ENCODE measurements around the gene TTC28.

Gene TTC28

GRCh38 chr22:28091486-28091885 is 588.2 kb downstream of the TTC28 start:
- POLR2A ChIA-PET: no interaction called here
- Histone ChIP-seq H3K27ac (ENCODE audit: extremely low read depth, low read depth, low read length) (no peak overlapping the region), H3K4me3 (ENCODE audit: low read depth, low read length) (no peak overlapping the region), H3K4me1 (ENCODE audit: control insufficient read depth, insufficient read depth, low read length) (no peaks in the 10 kb centered on the region), H3K36me3 (ENCODE audit: control insufficient read depth in 2 of 2, insufficient read depth in 1 of 2, low read length in 2 of 2) (peaks cover 0 to 17% of the 10 kb centered on the region in 2 experiments; a peak in 1 of 3 replicates), H3K9me3 (ENCODE audit: control insufficient read depth, insufficient read depth, low read depth, low read length) (no peaks in the 10 kb centered on the region)
- CTCF ChIA-PET: interaction anchor here (0.6 kb wide), 1 partner anchor 71 kb away, joined by 3 read pairs; no protein-coding TSS in a partner anchor
- TF ChIP-seq PRDM2 (tag by site-specific recombination; IDR thresholded peaks at IDR 0.05; ENCODE audit: borderline replicate concordance): no peak
- no peak for TF ChIP-seq HOXA7 (CRISPR knock-in tag; IDR thresholded peaks at IDR 0.05; ENCODE audit: borderline replicate concordance)
- TF ChIP-seq ZNF398 (tag by site-specific recombination; IDR thresholded peaks at IDR 0.05): no peak
- TF ChIP-seq, protein P1, sequence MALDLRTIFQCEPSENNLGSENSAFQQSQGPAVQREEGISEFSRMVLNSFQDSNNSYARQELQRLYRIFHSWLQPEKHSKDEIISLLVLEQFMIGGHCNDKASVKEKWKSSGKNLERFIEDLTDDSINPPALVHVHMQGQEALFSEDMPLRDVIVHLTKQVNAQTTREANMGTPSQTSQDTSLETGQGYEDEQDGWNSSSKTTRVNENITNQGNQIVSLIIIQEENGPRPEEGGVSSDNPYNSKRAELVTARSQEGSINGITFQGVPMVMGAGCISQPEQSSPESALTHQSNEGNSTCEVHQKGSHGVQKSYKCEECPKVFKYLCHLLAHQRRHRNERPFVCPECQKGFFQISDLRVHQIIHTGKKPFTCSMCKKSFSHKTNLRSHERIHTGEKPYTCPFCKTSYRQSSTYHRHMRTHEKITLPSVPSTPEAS (tag by site-specific recombination; IDR thresholded peaks at IDR 0.05): no peak
- TF ChIP-seq, protein P2, sequence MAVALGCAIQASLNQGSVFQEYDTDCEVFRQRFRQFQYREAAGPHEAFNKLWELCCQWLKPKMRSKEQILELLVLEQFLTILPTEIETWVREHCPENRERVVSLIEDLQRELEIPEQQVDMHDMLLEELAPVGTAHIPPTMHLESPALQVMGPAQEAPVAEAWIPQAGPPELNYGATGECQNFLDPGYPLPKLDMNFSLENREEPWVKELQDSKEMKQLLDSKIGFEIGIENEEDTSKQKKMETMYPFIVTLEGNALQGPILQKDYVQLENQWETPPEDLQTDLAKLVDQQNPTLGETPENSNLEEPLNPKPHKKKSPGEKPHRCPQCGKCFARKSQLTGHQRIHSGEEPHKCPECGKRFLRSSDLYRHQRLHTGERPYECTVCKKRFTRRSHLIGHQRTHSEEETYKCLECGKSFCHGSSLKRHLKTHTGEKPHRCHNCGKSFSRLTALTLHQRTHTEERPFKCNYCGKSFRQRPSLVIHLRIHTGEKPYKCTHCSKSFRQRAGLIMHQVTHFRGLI (tag by site-specific recombination; IDR thresholded peaks at IDR 0.05): no peak
- TF ChIP-seq ZNF560 (tag by site-specific recombination; IDR thresholded peaks at IDR 0.05; ENCODE audit: borderline replicate concordance): no peak
- no peak for TF ChIP-seq ZNF544 (tag by site-specific recombination; IDR thresholded peaks at IDR 0.05)
- TF ChIP-seq ZNF211 (tag by site-specific recombination; IDR thresholded peaks at IDR 0.05; ENCODE audit: low read depth): no peak
- TF ChIP-seq REPIN1 (tag by site-specific recombination; IDR thresholded peaks at IDR 0.05; ENCODE audit: low read depth): no peak
- TF ChIP-seq ZBTB49 (tag by site-specific recombination; IDR thresholded peaks at IDR 0.05; ENCODE audit: low read depth): no peak
- TF ChIP-seq ZNF239 (tag by site-specific recombination; IDR thresholded peaks at IDR 0.05): no peak
- TF ChIP-seq ZBTB17 (tag by site-specific recombination; IDR thresholded peaks at IDR 0.05): no peak
- no peak for TF ChIP-seq ZNF529 (tag by site-specific recombination; IDR thresholded peaks at IDR 0.05; ENCODE audit: insufficient replicate concordance)
- TF ChIP-seq ZNF157 (tag by site-specific recombination; IDR thresholded peaks at IDR 0.05): no peak
- TF ChIP-seq, protein P3, sequence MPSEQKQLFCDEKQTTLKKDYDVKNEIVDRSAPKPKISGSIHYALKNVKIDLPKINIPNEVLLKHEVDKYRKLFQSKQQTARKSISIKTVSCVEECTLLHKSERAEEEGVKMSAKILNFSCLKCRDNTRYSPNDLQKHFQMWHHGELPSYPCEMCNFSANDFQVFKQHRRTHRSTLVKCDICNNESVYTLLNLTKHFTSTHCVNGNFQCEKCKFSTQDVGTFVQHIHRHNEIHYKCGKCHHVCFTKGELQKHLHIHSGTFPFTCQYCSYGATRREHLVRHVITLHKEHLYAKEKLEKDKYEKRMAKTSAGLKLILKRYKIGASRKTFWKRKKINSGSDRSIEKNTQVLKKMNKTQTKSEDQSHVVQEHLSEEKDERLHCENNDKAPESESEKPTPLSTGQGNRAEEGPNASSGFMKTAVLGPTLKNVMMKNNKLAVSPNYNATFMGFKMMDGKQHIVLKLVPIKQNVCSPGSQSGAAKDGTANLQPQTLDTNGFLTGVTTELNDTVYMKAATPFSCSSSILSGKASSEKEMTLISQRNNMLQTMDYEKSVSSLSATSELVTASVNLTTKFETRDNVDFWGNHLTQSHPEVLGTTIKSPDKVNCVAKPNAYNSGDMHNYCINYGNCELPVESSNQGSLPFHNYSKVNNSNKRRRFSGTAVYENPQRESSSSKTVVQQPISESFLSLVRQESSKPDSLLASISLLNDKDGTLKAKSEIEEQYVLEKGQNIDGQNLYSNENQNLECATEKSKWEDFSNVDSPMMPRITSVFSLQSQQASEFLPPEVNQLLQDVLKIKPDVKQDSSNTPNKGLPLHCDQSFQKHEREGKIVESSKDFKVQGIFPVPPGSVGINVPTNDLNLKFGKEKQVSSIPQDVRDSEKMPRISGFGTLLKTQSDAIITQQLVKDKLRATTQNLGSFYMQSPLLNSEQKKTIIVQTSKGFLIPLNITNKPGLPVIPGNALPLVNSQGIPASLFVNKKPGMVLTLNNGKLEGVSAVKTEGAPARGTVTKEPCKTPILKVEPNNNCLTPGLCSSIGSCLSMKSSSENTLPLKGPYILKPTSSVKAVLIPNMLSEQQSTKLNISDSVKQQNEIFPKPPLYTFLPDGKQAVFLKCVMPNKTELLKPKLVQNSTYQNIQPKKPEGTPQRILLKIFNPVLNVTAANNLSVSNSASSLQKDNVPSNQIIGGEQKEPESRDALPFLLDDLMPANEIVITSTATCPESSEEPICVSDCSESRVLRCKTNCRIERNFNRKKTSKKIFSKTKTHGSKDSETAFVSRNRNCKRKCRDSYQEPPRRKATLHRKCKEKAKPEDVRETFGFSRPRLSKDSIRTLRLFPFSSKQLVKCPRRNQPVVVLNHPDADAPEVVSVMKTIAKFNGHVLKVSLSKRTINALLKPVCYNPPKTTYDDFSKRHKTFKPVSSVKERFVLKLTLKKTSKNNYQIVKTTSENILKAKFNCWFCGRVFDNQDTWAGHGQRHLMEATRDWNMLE (tag by site-specific recombination; conservative IDR thresholded peaks at IDR 0.05; ENCODE audit: low read depth): no peak
- TF ChIP-seq ZNF335 (tag by site-specific recombination; conservative IDR thresholded peaks at IDR 0.05): no peak
- TF ChIP-seq ZNF530 (tag by site-specific recombination; IDR thresholded peaks at IDR 0.05; ENCODE audit: low read depth): no peak

Measured in HEK293 (cell line).